ENCODE measurements around the gene KLK14.

The KLK14 gene

GRCh38 chr19:51124216-51124615, 41.5 kb upstream of the KLK14 start:
- Histone ChIP-seq H4K91ac (ENCODE audit: low read depth, low read length) (no peak overlapping the region), H3K9me3 (ENCODE audit: insufficient read depth, low read depth, low read length) (no peaks in the 10 kb centered on the region), H3K27me3 (ENCODE audit: insufficient read depth, low read length) (no peaks in the 10 kb centered on the region), H3K79me2 (ENCODE audit: control insufficient read depth, insufficient read depth, low read length, poor library complexity) (no peaks in the 10 kb centered on the region), H4K8ac (ENCODE audit: low read depth, low read length) (no peak overlapping the region), H3K18ac (ENCODE audit: low read length) (no peak overlapping the region), H3K4ac (ENCODE audit: low read depth, low read length) (no peak overlapping the region), H3K4me2 (ENCODE audit: low read length) (no peak overlapping the region), H2BK120ac (ENCODE audit: insufficient read depth, low read length, poor library complexity) (no peak overlapping the region), H2BK12ac (ENCODE audit: low read length) (no peak overlapping the region), H3K23ac (ENCODE audit: low read length) (no peak overlapping the region), H3K36me3 (ENCODE audit: control insufficient read depth in 1 of 2, insufficient read depth in 2 of 2, low read length in 2 of 2) (no peaks in the 10 kb centered on the region), H3K4me3 (ENCODE audit: low read depth, low read length) (no peak overlapping the region), H4K12ac (ENCODE audit: low read depth, low read length) (no peak overlapping the region), H2BK5ac (ENCODE audit: low read depth, low read length, poor library complexity) (no peak overlapping the region), H2AFZ (ENCODE audit: insufficient read depth, low read length, poor library complexity) (no peak overlapping the region), H2AK5ac (ENCODE audit: low read length) (no peak overlapping the region), H3K14ac (ENCODE audit: low read length) (no peak overlapping the region), H3K4me1 (ENCODE audit: control insufficient read depth in 1 of 2, insufficient read depth in 2 of 2, low read length in 2 of 2) (no peaks in the 10 kb centered on the region), H3K27ac (ENCODE audit: low read depth, low read length) (no peak overlapping the region), H3K9ac (ENCODE audit: low read length) (no peak overlapping the region), H3K79me1 (ENCODE audit: low read length) (no peaks in the 10 kb centered on the region)
- no peak for DNase-seq
- WGBS (ENCODE audit: extremely low coverage, insufficient coverage, insufficient read length), result no CpG with 5 or more reads among the region's 9 CpGs

GRCh38 chr19:51123802-51124201, 41.1 kb upstream of the KLK14 start:
- Histone ChIP-seq H2AK5ac (ENCODE audit: low read length) (no peak overlapping the region), H3K27me3 (ENCODE audit: insufficient read depth, low read length) (no peaks in the 10 kb centered on the region), H3K4me2 (ENCODE audit: low read length) (no peak overlapping the region), H3K9me3 (ENCODE audit: insufficient read depth, low read depth, low read length) (no peaks in the 10 kb centered on the region), H3K18ac (ENCODE audit: low read length) (no peak overlapping the region), H3K79me1 (ENCODE audit: low read length) (no peaks in the 10 kb centered on the region), H3K27ac (ENCODE audit: low read depth, low read length) (no peak overlapping the region), H3K4me3 (ENCODE audit: low read depth, low read length) (no peak overlapping the region), H2BK120ac (ENCODE audit: insufficient read depth, low read length, poor library complexity) (no peak overlapping the region), H3K36me3 (ENCODE audit: control insufficient read depth in 1 of 2, insufficient read depth in 2 of 2, low read length in 2 of 2) (no peaks in the 10 kb centered on the region), H4K8ac (ENCODE audit: low read depth, low read length) (no peak overlapping the region), H2AFZ (ENCODE audit: insufficient read depth, low read length, poor library complexity) (no peak overlapping the region), H4K91ac (ENCODE audit: low read depth, low read length) (no peak overlapping the region), H3K14ac (ENCODE audit: low read length) (no peak overlapping the region), H4K12ac (ENCODE audit: low read depth, low read length) (no peak overlapping the region), H3K23ac (ENCODE audit: low read length) (no peak overlapping the region), H3K79me2 (ENCODE audit: control insufficient read depth, insufficient read depth, low read length, poor library complexity) (no peaks in the 10 kb centered on the region), H2BK12ac (ENCODE audit: low read length) (no peak overlapping the region), H2BK5ac (ENCODE audit: low read depth, low read length, poor library complexity) (no peak overlapping the region), H3K4ac (ENCODE audit: low read depth, low read length) (no peak overlapping the region), H3K4me1 (ENCODE audit: control insufficient read depth in 1 of 2, insufficient read depth in 2 of 2, low read length in 2 of 2) (no peaks in the 10 kb centered on the region), H3K9ac (ENCODE audit: low read length) (no peak overlapping the region)
- DNase-seq, result no peak
- no CpG with 5 or more reads among the region's 9 CpGs for WGBS (ENCODE audit: extremely low coverage, insufficient coverage, insufficient read length)

GRCh38 chr19:51123381-51123800, 40.7 kb upstream of the KLK14 start:
- Histone ChIP-seq H3K9ac (ENCODE audit: low read length) (no peak overlapping the region), H2BK120ac (ENCODE audit: insufficient read depth, low read length, poor library complexity) (no peak overlapping the region), H2AK5ac (ENCODE audit: low read length) (no peak overlapping the region), H2BK12ac (ENCODE audit: low read length) (no peak overlapping the region), H3K79me1 (ENCODE audit: low read length) (no peaks in the 10 kb centered on the region), H3K4me2 (ENCODE audit: low read length) (no peak overlapping the region), H3K27me3 (ENCODE audit: insufficient read depth, low read length) (no peaks in the 10 kb centered on the region), H2AFZ (ENCODE audit: insufficient read depth, low read length, poor library complexity) (no peak overlapping the region), H4K91ac (ENCODE audit: low read depth, low read length) (no peak overlapping the region), H3K79me2 (ENCODE audit: control insufficient read depth, insufficient read depth, low read length, poor library complexity) (no peaks in the 10 kb centered on the region), H3K14ac (ENCODE audit: low read length) (no peak overlapping the region), H3K9me3 (ENCODE audit: insufficient read depth, low read depth, low read length) (no peaks in the 10 kb centered on the region), H3K18ac (ENCODE audit: low read length) (no peak overlapping the region), H3K4me3 (ENCODE audit: low read depth, low read length) (no peak overlapping the region), H3K4ac (ENCODE audit: low read depth, low read length) (no peak overlapping the region), H3K36me3 (ENCODE audit: control insufficient read depth in 1 of 2, insufficient read depth in 2 of 2, low read length in 2 of 2) (no peaks in the 10 kb centered on the region), H3K23ac (ENCODE audit: low read length) (no peak overlapping the region), H4K12ac (ENCODE audit: low read depth, low read length) (no peak overlapping the region), H2BK5ac (ENCODE audit: low read depth, low read length, poor library complexity) (no peak overlapping the region), H3K4me1 (ENCODE audit: control insufficient read depth in 1 of 2, insufficient read depth in 2 of 2, low read length in 2 of 2) (no peaks in the 10 kb centered on the region), H3K27ac (ENCODE audit: low read depth, low read length) (no peak overlapping the region), H4K8ac (ENCODE audit: low read depth, low read length) (no peak overlapping the region)
- DNase-seq, result no peak
- WGBS (ENCODE audit: extremely low coverage, insufficient coverage, insufficient read length), result no CpG with 5 or more reads among the region's 6 CpGs

- H3K79me2 ChIP-seq (ENCODE audit: control insufficient read depth, insufficient read depth, low read length, poor library complexity), result no peaks in the 10 kb centered on the region
- H2AK5ac ChIP-seq (ENCODE audit: low read length), result no peak overlapping the region
- H2AFZ ChIP-seq (ENCODE audit: insufficient read depth, low read length, poor library complexity), result no peak overlapping the region
- H3K18ac ChIP-seq (ENCODE audit: low read length), result no peak overlapping the region
- no peak overlapping the region for H4K12ac ChIP-seq (ENCODE audit: low read depth, low read length)
- no peak overlapping the region for H2BK120ac ChIP-seq (ENCODE audit: insufficient read depth, low read length, poor library complexity)
- no peaks in the 10 kb centered on the region for H3K9me3 ChIP-seq (ENCODE audit: insufficient read depth, low read depth, low read length)
- H3K23ac ChIP-seq (ENCODE audit: low read length), result no peak overlapping the region
- no peaks in the 10 kb centered on the region for H3K4me1 ChIP-seq (ENCODE audit: control insufficient read depth in 1 of 2, insufficient read depth in 2 of 2, low read length in 2 of 2)
- no peak overlapping the region for H3K9ac ChIP-seq (ENCODE audit: low read length)
- H2BK5ac ChIP-seq (ENCODE audit: low read depth, low read length, poor library complexity), result no peak overlapping the region
- H3K14ac ChIP-seq (ENCODE audit: low read length), result no peak overlapping the region
- no peak overlapping the region for H4K8ac ChIP-seq (ENCODE audit: low read depth, low read length)
- no peak overlapping the region for H3K4me3 ChIP-seq (ENCODE audit: low read depth, low read length)
- no peak overlapping the region for H3K27ac ChIP-seq (ENCODE audit: low read depth, low read length)
- H3K4ac ChIP-seq (ENCODE audit: low read depth, low read length), result no peak overlapping the region
- no peak for DNase-seq
- H3K4me2 ChIP-seq (ENCODE audit: low read length), result no peak overlapping the region
- H2BK12ac ChIP-seq (ENCODE audit: low read length), result no peak overlapping the region
- no peaks in the 10 kb centered on the region for H3K36me3 ChIP-seq (ENCODE audit: control insufficient read depth in 1 of 2, insufficient read depth in 2 of 2, low read length in 2 of 2)
- H4K91ac ChIP-seq (ENCODE audit: low read depth, low read length), result no peak overlapping the region
- WGBS (ENCODE audit: extremely low coverage, insufficient coverage, insufficient read length), result no CpG with 5 or more reads among the region's 22 CpGs
- no peaks in the 10 kb centered on the region for H3K27me3 ChIP-seq (ENCODE audit: insufficient read depth, low read length)
- H3K79me1 ChIP-seq (ENCODE audit: low read length), result no peaks in the 10 kb centered on the region
Observed at GRCh38 chr19:51122112-51122981, 39.7 kb upstream of the KLK14 start.

Data from trophoblast cell (in vitro differentiated cells and primary cell).